Non-pigmented ciliary epithelial cell (primary cell): ENCODE results near the gene NCBP1.

Source experiments
- DNase-seq: peaks from one replicate; pipeline ENCODE4 v3.0.0-alpha.2; 2010; ENCODE audit warnings: low read depth

NCBP1 gene

DNA sequence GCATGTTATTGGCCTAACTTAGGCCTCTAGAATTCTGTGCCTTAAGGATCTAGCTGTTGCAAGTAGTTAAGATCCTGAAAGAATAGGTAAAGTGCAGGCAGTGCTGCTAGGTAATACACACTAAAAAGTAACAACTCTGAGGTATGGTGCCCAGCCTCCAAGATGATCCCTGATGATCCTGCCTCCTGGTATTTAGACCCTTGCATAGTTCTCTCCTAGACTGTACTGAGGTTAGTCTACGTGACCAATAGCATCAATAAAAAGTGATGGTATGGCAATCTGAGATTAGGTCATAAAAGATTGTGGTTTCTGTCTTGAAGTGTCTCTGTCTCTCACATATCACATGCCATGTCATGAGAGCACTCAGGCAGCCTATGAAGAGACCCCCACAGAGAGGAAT, 9.7 kb upstream of the NCBP1 start:
- DNase-seq: no peak

DNA sequence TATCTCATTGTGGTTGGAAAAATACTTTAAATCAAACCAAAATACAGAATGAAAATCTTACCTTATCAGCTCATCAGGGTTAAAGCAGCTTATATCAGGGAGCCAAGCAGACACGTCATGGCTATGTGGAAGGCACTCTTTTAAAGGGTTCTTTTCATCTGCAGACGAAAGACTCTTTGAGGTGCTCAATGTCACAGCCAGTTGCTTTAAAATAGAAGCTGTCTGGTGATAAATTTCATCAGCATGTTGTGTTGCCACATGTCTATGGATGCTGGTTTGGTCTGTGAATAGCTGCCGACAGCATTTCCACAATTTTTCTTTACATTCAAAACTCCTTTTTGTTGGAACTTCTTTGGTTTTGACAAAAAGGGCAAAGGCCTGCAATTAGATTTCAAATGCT, 8.0 kb upstream of the NCBP1 start:
- DNase-seq: no peak

DNA sequence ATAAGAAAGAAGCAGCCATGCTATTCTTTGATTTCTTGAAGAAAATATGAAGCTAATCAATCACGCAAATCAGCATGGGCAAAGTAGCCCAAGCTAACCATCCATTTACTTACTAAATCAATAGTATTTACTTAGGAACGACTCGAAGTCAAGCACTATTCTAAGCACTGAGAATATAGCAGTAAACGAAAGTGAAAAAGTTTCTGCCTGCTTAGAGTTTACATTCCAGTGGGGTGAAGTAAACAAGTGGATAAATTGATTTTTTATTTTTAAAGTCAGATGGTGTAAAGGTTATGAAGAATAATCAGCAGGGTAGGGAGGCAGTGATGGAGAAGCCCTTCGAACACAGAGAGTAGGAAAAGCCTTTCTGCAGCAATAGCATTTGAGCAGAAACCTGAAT, 6.0 kb upstream of the NCBP1 start:
- no peak for DNase-seq

DNA sequence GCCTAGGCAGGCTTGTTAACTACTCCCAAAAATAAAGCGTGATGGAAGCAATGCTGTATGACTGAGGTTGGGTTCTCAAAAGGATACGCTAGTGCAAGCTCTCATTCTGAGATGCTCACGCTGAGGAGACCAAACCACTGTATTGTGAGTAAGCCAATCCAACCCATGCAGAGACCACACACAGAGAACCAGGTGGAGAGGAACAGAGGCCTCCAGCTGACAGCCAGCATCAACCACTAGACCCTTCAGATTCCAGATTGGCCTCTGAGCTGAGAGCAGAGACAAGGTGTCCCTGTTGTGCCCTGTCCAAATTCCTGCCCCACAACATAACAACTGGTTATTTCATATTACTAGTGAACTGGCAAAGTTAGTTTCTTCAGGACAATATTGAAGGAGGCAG, 5.0 kb upstream of the NCBP1 start:
- DNase-seq: no peak

DNA sequence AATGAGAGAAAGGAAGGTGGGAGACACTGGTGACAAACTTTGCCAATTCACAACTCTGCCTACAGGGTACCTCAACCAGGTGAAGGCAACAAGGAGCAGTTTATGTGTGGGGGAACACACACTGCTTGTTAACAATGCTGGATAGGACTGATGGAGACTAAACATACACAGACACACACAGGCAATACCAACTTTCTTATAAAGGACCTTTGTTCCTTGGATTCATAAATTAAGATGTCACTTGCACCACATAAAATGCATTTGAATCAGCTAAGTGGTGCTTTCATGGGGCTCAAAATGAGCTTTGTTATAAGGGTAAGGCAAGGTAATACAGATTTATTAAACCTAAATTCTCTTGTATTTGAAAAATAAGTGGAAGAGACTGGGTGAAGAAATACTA, 4.5 kb upstream of the NCBP1 start:
- no peak for DNase-seq

DNA sequence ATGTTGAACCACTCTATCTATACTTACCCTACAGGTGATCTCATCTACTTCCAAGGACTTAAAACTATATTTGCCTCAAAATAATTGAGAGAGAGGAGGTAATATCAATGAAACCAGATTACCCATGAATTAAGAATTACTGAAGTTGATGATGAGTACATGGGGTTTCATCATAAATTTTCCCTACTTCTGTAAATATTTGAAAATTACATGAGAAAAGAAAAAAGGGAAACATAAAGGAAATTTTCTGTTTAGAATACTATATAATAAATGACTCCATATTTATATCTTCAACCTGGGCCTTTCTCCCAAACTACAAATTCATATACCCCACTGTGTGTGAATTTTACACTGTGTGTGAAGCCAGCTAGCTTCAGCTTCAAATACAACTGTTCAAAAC, 3.0 kb upstream of the NCBP1 start:
- DNase-seq: no peak

DNA sequence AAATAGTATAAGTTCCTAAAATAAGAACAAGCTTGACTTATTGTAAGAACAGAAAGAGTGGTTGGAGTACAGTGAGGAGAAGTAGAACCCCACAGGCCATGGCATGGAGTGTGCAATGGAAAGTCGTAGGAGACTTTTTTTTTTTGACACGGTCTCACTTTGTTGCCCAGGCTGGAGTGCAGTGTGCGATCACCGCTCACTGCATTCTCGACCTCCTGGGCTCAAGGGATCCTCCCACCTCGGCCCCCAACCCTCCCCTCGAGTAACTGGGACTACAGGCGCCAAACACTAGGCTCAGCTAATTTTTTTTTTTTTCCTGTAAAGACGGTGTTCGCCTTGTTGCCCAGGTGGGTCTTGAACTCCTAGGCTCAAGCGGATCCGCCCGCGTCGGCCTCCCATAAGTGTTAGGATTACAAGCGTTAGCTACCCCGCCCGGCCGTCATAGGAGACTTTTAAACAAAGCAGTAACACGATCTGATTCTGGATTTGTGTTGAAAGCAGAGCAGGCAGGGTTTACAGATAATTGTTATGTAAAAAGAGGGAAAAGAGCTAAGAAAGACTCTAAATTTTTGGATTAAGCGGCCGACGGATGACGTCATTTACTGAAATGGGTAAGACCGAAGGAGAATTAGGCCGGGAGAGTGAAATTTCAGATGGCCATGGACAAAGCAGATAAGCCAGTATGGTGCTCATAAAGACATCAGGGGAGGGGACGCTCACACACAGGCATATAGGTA, 1.2 kb upstream of the NCBP1 start:
- DNase-seq: peak; percentile 43

DNA sequence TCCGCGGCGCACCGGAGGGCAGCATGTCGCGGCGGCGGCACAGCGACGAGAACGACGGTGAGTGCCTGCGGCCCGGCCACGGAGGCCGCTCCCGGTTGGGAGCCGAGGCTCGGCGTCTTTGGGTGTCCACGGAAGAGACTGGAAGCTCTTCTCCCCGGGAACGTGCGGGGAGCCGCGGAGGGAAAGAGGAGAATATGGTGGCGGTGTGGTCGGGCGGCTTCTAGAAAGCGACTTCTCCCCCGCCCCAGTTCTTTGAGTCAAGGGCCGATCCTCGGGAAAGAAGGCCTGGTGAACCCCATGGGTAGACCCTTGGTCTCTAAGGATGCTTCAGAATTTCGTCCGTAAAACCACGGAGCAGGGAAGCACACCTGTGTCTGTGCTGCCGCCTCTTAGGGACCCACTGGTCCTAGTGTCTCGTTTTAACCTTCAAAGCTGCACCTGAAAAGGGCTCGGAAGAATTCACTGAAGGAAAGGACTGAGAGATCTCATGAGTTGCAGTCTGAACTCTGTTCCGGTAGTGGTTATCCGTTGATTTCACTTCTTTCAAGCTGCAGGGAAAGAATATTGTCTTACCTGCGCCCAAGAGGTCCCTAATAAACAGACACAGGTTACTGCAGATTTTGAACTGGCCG, 354 bp downstream of the NCBP1 start:
- no peak for DNase-seq

DNA sequence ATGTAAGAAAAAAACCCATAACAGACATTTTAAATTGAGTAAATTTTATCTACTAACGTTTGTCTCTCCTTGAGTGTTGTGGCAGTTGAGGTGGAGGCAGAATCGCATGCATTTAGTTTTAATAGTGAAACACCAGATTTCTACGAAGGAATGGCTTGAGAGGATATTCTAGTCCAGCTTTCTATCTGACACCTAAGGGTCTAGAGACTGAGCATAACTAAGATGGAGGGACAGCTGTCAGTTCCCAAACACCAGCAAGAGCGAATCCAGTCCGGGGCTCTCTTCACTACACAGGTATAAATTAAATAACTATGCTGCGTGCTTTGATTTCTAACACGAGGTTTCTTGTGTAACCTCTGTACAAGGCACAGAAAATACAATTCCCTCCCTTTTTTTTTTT, 1.4 kb downstream of the NCBP1 start:
- DNase-seq: no peak

DNA sequence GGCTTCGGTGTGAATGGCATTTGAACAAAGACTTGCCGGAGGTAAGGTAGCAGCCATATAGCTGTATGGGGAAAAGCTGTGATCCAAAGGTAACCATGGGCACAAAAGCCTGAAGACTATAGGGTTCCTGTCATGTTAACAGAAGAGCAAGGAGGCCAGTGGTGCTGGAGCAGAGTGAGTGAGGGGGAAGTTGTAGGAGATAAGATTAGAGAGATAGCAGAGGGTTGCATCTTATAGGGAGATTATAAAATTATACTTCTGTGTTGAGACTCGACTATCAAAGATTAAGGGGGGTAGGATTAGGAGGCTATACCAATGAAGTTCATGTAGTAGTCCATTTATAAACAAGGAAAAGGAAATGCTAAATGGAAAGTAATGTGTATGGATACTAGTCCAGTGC, 3.3 kb downstream of the NCBP1 start:
- DNase-seq: no peak

DNA sequence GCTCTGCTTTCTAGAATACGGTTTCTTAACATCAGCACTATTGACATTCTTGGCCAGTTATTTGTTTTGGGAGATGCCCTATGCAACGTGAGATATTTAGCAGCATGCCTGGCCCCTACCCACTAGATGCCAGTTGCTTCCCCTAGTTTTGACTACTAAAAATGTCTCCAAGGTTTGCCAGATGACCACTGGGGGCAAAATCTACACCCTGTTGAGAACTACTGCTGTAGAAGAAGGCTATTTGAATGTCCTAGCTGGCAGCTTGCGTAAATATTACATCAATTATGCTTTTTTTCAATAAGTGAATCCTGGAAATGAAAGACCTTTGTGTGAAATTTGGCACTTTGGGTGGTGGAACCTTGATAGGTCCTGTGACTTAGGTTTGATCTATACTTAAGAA, 5.0 kb downstream of the NCBP1 start:
- no peak for DNase-seq

DNA sequence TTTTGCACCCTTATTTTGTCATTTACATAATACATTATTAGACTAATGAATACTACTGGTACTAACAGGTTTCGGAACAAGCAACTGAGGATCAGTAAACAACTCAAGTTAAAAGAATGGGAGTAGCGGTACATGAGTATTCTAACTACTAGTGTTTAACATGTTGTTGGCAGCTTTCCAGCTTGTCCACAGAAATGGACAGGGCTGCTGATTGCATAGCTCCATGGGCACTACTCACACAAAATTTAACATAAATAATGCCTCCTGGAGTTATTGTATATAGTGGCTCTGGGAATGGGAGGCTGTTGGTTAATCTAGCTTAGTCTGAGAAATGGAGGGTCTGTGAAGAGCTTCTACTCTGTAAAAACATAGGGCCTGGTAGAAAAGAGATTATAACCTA, 6.7 kb downstream of the NCBP1 start:
- DNase-seq: no peak

DNA sequence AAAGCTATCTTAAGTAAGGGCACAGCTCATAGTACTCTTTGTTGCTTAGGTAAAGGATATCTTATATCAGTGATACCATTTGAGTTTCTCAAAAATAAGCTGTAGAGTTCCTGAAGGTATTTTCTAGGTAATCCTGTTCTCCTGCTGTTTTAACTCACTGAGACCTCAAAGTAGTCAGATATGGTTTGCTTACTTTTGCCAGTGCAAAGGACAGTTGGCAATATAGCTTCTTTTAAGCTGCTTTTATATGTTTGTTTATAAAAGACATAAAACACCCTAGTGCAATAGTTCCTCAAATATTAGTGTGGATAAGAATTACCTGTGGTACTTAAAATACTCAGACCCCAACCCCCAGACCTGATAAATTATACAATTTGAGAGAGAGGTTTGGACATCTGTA, 12.1 kb downstream of the NCBP1 start:
- DNase-seq: no peak

DNA sequence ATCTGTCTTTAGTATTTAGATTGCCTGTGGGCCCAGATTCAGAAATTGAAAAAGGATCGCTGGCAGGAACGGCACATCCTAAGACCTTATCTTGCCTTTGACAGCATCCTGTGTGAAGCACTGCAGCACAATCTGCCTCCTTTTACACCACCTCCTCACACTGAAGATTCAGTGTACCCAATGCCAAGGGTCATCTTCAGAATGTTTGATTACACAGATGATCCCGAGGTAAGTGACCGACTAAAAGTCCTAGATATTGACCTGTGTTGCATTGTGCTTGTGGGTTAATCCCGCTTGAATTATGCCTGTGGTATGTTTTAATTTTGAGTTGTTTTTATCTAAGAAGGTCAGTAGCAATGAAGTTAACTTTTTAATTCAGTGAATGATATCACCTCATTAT, 14.4 kb downstream of the NCBP1 start:
- no peak for DNase-seq

DNA sequence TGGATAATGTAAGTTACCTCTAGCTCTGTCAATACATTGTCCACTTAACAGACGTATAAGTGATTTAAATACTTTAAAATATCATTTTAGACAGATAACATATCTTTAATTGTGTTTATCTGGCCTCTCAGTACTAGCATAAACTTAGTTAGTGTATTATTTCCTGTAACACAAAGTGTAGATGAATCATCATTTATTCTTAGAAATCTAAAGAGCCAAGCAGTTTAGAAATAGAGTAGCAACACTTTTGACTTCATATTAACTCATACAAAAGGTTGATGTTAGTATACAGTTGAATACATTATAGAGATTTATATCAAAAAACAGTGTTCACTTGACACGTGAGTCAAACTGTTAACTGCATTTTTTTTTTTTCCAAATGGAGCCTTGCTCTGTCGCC, 18.0 kb downstream of the NCBP1 start:
- no peak for DNase-seq

DNA sequence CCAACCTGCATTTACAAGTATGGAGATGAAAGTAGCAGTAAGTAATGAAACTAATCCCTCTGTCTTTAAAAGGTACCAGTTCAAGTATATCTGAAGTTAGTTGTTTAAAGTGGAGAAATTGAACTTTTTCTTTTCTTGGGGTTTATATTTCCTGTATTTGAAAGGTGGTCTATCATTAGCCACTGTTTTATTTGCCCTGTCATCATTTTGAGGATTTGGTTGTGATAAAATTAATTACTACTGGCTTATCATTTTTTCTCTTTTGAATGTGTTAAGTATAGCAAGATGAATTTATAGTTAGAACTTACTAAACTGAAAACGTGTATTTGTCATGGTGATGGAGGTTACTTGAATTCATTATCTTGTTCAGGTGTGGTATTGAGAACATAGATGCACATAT, 25.1 kb downstream of the NCBP1 start:
- DNase-seq: no peak

DNA sequence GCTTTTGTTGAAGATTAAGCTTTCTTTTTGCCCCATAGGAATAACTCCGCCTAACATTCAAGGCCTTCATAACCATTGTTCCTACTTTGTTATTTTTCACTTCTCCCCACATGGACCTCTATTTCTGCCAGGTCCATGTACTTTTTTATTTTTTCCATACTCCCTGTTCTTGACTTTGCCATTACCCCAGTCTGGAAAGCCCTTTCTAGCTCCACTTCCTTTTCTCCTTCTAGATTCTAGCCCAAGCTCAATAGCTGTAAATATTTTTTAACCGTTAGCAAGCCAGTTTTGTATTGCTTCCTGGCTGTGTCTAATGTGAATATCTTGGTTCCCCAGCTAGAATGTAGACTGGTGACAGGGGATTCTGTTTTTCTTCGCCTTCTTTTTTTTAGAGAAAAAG, 26.1 kb downstream of the NCBP1 start:
- no peak for DNase-seq

DNA sequence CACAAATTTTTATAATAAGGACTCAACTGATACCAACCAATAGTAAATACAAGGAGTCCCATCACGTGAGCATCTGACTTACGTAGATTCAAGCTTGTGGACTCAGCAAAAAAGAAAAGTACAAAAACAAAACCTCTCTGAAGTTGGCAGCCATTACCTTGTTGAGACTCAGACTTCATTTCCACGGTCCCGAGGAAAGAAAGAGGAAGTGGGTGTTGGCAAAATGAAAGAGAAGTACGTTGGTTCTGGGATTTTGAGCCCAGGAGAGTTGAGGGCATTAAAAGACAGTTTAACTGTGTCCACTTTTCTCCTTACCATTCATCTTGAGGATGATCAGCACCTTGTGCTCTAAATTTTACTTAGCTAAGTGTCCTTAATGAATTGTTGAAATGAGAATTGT, 26.7 kb downstream of the NCBP1 start:
- DNase-seq: no peak

DNA sequence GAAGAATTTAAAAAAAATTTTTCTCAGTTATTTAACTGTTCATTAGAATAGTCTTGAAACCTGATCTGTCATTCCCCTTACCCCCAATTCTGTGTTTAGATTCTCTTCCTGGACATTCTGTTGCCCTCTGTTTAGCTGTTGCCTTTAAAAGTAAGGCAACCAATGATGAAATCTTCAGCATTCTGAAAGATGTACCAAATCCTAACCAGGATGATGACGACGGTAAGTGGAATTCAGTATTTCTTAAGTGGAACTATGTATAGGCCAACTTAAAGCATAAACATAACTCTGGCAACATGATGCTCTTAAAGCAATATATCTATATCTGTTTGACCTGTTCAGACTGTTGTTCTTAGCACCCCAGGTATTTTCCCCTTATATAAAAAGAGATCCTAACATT, 27.2 kb downstream of the NCBP1 start:
- DNase-seq: no peak

DNA sequence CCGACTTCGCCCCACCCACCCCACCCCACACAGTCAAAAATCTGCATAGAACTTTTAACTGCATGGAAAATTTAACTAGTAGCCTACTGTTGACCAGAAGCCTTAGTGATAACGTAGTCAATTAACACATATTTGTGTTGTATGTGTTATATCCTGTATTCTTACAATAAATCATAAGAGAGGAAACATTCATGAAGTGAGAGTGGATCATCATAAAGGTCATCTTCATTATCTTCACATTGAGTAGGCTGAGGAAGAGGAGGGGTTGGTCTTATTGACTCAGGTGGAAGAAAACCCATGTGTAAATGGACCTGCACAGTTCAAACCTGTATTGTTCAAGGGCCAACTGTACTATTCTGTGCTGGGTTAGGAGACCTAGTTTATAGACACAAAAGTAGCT, 32.1 kb downstream of the NCBP1 start:
- no peak for DNase-seq

DNA sequence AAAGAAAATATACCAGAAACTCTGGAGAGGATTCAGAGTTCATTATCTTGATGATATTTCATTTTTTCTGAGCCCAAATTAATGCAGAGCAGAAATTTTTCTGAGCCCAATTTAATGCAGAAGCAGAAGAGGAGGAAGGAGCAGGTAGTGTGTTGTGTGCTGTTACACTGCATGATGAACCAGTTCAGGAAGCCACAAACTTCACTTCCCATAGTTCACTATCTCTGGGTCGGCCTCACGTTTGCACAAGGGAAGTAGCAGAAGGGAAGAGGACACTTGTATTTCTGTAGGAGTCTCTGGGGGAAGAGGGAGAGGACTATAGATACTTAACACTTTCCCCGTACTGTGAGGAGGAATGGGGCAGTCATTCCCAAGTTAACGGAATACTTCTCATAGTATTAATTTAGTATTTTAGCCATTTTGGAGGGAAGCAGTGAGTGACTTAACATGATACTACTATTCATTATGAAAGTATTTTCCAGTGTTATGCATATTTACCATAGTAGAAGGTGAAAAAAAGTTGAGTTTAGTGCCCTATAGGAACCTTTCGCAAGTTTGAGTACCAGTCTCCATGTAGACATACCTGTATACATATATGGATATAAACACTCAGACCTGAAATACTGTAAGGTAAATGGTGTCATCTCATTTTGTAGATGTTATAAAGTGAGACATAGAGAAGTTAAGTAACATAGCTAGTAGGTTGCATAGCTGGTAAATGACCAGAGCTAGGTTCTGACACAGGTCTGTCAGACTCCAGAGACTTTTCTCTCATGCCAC, 33.5 kb downstream of the NCBP1 start:
- no peak for DNase-seq

DNA sequence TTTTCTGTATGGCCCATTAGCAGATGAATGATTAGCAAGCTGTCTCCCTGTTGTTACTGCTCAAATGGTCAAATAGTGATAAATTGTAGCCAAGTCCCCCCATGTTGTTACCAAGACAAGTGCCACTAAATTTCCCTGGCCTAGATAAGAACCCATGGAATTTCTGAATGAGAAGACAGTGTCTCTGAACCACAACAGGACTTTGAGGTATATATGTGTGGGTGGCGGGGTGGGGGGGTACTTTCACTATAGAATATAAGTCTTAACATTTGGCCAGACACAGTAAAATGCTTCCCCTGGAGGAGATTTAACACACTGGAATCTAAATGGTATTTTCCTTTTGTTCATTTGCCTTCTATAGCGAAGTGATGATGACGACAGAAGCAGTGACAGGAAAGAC, 34.9 kb downstream of the NCBP1 start:
- no peak for DNase-seq

DNA sequence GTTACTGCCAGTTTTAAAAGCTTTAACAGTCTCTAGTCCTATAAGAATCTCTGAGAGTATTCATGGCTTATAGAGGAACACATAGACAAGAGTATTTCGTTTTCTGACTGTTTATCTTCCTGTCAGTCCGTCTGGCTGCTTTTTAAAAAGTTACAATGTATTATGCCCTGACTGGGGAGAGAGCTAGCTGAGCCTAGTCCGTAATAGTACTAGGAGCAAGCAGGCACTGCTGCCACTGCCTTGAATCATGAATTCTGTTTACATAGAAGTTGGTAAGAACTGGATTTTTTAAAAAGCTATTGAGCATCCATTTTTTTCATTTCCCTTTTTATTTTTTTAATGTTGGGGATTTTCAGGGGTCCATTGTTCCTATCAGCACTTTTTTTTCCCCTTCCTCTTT, 37.0 kb downstream of the NCBP1 start:
- no peak for DNase-seq

DNA sequence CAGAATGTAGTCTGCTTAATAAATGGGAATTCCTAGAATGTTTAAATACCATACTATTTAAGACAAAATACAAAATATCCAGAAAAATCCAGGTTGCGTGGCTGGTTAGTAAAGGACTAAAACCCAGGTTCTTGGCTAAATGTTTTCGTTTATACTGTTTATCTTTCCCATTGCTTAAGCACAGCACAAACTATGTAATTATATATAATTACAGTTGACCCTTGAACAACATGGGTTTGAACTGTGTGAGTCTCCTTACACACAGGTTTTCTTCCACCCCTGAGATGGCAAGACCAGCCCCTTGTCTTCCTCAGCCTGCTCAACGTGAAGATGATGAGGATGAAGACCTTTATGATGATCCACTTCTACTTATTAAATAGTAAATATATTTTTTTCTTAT, 38.8 kb downstream of the NCBP1 start:
- DNase-seq: no peak
